OCI-LY1 (cell line): ENCODE data around the gene COL6A2.

Experiments
- CTCF ChIP-seq: fragments of 200-600 bp; sonication (generic), shearing (Covaris generic); IDR thresholded peaks from 2 replicates; pipeline ENCODE4 v1.5.1; 2017; ENCODE audit warnings: mild to moderate bottlenecking, antibody characterized with exemption, low read length, moderate library complexity, mixed read lengths
- EZH2 ChIP-seq: fragments of 200-600 bp; sonication (generic), shearing (Covaris generic); IDR thresholded peaks from 2 replicates; pipeline ENCODE4 v1.8.0; 2017; ENCODE audit warnings: borderline replicate concordance, mixed run types, mild to moderate bottlenecking, antibody characterized with exemption, low read length, moderate library complexity, mixed read lengths

GRCh38 chr21:46148106-46148505, 50.2 kb downstream of the COL6A2 start:
- TF ChIP-seq CTCF, result no peak
- no peak for TF ChIP-seq EZH2
